NCI-H1436 (cell line): ENCODE measurements around the gene S100A10.

Experiments
- DNase-seq: peaks from one replicate; lab custom pipeline; 2025; lab: John Stamatoyannopoulos, UW

S100A10 gene

GRCh38 chr1:151988405-151988923 lies 5.2 kb downstream of the S100A10 start:
- DNase-seq, result no peak

- DNase-seq, result no peak
These were observed 7.0 kb downstream of the S100A10 start for GRCh38 chr1:151986501-151987190.

GRCh38 chr1:151985768-151986167 lies 7.9 kb downstream of the S100A10 start:
- DNase-seq, result no peak

- DNase-seq, result no peak
These were observed 8.4 kb downstream of the S100A10 start for GRCh38 chr1:151985270-151985669.

GRCh38 chr1:151984313-151984956 lies 9.2 kb downstream of the S100A10 start:
- DNase-seq, result no peak

GRCh38 chr1:151982300-151983005 lies 11.2 kb downstream of the S100A10 start:
- DNase-seq, result no peak

- DNase-seq, result no peak
These were observed 12.5 kb downstream of the S100A10 start for GRCh38 chr1:151981178-151981525.

- DNase-seq, result no peak
These were observed 13.1 kb downstream of the S100A10 start for GRCh38 chr1:151980287-151981177.

GRCh38 chr1:151978922-151979321 lies 14.7 kb downstream of the S100A10 start:
- DNase-seq, result no peak

- no peak for DNase-seq
These were observed 15.9 kb downstream of the S100A10 start for GRCh38 chr1:151977662-151978230.

- no peak for DNase-seq
These were observed 16.8 kb downstream of the S100A10 start for GRCh38 chr1:151976858-151977257.

GRCh38 chr1:151976015-151976343 lies 17.7 kb downstream of the S100A10 start:
- no peak for DNase-seq

GRCh38 chr1:151975311-151976014 lies 18.2 kb downstream of the S100A10 start:
- no peak for DNase-seq

GRCh38 chr1:151972542-151973248 lies 21.0 kb downstream of the S100A10 start:
- DNase-seq, result no peak

GRCh38 chr1:151970626-151971025 lies 23.0 kb downstream of the S100A10 start:
- DNase-seq, result no peak

GRCh38 chr1:151970128-151970527 lies 23.5 kb downstream of the S100A10 start:
- no peak for DNase-seq

- DNase-seq, result no peak
These were observed 24.8 kb downstream of the S100A10 start for GRCh38 chr1:151968791-151969399.

GRCh38 chr1:151968058-151968457 lies 25.6 kb downstream of the S100A10 start:
- peak; percentile 47 for DNase-seq

GRCh38 chr1:151967091-151967490 lies 26.6 kb downstream of the S100A10 start:
- DNase-seq, result no peak

- DNase-seq, result no peak
These were observed 27.6 kb downstream of the S100A10 start for GRCh38 chr1:151966061-151966460.
